Stimulated activated CD8-positive, alpha-beta memory T cell treated with anti-CD3 and anti-CD28 coated beads, Interleukin-15, amount 100 ng/mL, for 4 hours (primary cell): ENCODE measurements around the gene TUB.

ENCODE experiments used
- DNase-seq, 2 donors: peaks; one replicate each; pipeline ENCODE4 v3.0.0-alpha.2; 2020; ENCODE audit warnings: low read depth in 2 of 2

The TUB gene

GRCh38 chr11:8107642-8108041 is 26.6 kb downstream of the TUB start:
- DNase-seq: no peak

DNA sequence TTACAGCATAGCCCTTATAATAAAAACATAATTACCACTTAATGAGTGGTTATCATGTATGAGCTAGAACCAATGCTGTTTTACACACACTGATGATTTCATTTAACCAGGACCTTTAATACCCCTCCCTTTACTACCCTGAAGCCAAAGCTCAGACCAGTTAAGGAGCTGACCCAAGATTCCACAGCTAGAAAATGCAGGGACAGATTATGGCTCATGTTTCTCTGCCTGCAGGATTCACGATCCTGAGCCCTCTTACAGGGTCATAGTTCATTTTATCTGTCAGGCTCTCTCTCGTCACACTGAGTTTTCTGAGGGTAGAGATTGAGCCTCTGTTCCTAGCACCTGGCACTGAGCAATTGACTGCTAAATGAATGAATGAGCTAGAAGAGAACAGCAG is 27.4 kb downstream of the TUB start:
- no peak for DNase-seq

- DNase-seq: no peak
These were observed 28.7 kb downstream of the TUB start for GRCh38 chr11:8109675-8110074.

DNA sequence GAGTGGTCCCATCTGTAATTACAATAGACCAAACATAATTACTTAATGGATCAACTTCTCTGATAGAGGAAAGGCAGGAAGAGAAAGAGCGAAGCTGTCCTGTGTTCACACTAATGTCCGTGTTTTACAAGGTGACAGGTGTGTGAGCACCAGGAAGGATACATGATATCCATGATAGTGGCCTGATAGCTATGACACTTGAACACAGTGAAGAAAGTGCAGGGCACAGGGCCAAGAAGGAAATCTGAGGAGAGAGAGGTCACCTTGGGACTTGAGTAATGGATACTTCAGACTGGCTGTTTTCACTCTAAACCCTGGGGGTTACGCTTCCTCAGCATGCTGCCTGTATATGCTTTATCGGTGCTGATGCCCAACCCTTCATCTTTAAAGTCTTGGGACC is 29.4 kb downstream of the TUB start:
- no peak for DNase-seq

DNA sequence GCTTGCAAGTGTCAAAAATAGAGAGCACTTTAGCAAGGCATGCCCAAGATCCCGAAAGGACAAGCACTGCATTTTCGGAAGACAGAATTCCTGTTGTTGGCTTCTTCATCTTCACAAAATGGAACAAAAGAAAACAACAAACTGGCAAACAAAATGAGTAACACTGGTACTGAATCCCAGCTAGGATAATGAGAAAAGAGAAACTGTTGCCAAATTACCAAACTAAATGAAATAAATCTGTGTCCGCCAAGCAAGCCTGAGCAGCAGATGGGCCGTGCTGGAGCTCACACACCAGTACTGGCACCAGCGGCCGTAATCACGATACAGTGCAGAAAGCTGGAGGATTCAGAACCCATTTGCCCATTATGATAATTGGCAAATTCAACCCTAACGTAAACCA is 30.6 kb downstream of the TUB start:
- DNase-seq: no peak

- DNase-seq: no peak
These were observed 41.3 kb downstream of the TUB start for GRCh38 chr11:8122173-8122764.

GRCh38 chr11:8126649-8127289 is 45.8 kb downstream of the TUB start:
- no peak for DNase-seq

DNA sequence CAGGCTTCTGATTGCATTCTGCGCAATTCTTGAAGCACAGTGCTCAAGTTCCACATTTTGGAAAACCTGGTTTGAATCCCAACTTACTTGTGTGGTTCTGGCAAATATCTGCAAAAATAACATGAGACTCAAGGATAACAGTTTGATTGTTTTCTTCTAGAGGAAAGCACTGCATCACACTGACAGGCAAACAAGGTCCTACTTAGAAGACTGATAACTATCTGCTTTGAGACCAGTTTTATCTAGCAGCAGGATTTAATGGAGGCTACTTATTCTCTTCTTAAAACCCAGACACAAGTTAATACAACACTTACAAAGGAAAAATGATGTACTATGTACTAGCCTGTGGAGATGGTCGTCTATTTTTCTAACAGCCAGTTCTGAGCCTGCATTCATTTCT is 46.4 kb downstream of the TUB start:
- no peak for DNase-seq

GRCh38 chr11:8138526-8138925 is 57.5 kb downstream of the TUB start:
- DNase-seq: no peak

- no peak for DNase-seq
These were observed 68.7 kb downstream of the TUB start for GRCh38 chr11:8149726-8150125.
